Cardiac muscle cell (in vitro differentiated cells and primary cell): ENCODE results near the gene TET1. TPM values are rescaled to one million over a fixed set of nuclear protein-coding genes. Genes with fewer than 3 reads are reported as not detected.
"Not testable (repeated sequence)": the region's sequence is repeated elsewhere in the genome, so short reads cannot be mapped to it uniquely, and the experiment has no call there.

ENCODE experiments used
- DNase-seq, 2 donors: peaks; one replicate each; pipeline versions ENCODE4 v3.0.0 to v3.0.0-alpha.2; 2010 to 2017; ENCODE audit warnings: low read depth in 1 of 2, low spot score in 1 of 2
- H3K27ac ChIP-seq: fragments of 200-600 bp; sonication (generic); 2 replicates; pipeline ENCODE4 v1.5.1; 2016
- H3K27me3 ChIP-seq: fragments of 200-600 bp; sonication (generic); 2 replicates; pipeline ENCODE4 v1.6.0; 2016; ENCODE audit warnings: control low read depth
- H3K36me3 ChIP-seq: fragments of 200-600 bp; sonication (generic); 2 replicates; pipeline ENCODE4 v1.5.1; 2016; ENCODE audit warnings: control low read depth
- H3K4me1 ChIP-seq: fragments of 200-600 bp; sonication (generic); 2 replicates; pipeline ENCODE4 v1.8.1; 2017; ENCODE audit warnings: low read depth, mild to moderate bottlenecking, mixed run types
- H3K4me3 ChIP-seq: fragments of 200-600 bp; sonication (generic); 2 replicates; pipeline ENCODE4 v1.5.1; 2016; ENCODE audit warnings: mild to moderate bottlenecking
- H3K9me3 ChIP-seq: fragments of 200-600 bp; sonication (generic); 2 replicates; pipeline ENCODE4 v1.5.1; 2017; ENCODE audit warnings: low read depth, mild to moderate bottlenecking, control low read depth
- polyA plus RNA-seq: library from polyadenylated mRNA; unstranded; fragments of >200 nt; fragmentation: Nextera tagmentation; extraction: Ambion mirVana; gene quantifications from 2 replicates; pipeline ENCODE4 v1.2.1, GENCODE V29; 2016
- total RNA-seq: library from RNA; depleted of rRNA; stranded (reverse); fragments of >200 nt; gene quantifications from 2 replicates; pipeline ENCODE4 v1.2.3, GENCODE V29; 2016
- TF ChIP-seq, protein P1 (sequence below): IDR thresholded peaks from 2 replicates; pipeline ENCODE4 v1.5.1; 2012; ENCODE audit warnings: low read depth, mild to moderate bottlenecking, low read length

Gene TET1
- total RNA-seq (21.0 and 34.8 TPM in 2 replicates), polyA plus RNA-seq (10.9 and 14.4 TPM in 2 replicates)

DNA sequence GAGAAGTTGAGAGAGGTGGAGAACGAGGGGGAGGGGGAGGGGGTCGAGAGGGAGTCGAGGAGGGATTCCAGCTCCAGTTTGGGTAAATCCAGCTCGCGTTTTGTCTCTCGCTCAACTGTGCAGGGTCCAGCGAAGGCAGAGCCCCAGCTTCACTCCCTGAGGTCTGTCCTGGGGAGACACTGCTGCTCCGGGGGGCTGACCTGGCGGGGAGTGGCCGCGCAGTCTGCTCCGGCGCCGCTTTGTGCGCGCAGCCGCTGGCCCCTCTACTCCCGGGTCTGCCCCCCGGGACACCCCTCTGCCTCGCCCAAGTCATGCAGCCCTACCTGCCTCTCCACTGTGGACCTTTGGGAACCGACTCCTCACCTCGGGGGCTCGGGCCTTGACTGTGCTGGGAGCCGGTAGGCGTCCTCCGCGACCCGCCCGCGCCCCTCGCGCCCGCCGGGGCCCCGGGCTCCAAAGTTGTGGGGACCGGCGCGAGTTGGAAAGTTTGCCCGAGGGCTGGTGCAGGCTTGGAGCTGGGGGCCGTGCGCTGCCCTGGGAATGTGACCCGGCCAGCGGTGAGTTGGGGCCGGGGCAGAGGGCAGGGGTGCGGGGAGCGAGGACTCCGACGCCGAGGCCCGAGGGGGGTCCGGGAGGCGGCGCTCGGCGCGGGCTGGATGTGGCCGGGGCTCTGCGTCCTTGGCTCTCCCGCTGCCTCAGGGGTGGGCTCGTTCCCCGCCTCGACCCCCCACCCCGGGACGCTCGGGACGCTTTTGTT, at the start of gene TET1:
TSS of gene TET1 (plus strand) at position 152 of the 757 bp plus-strand sequence. CDS start 12,002 bp downstream, outside the sequence.
- peak; percentile 72 to 84 for DNase-seq
- TF ChIP-seq, protein P1, sequence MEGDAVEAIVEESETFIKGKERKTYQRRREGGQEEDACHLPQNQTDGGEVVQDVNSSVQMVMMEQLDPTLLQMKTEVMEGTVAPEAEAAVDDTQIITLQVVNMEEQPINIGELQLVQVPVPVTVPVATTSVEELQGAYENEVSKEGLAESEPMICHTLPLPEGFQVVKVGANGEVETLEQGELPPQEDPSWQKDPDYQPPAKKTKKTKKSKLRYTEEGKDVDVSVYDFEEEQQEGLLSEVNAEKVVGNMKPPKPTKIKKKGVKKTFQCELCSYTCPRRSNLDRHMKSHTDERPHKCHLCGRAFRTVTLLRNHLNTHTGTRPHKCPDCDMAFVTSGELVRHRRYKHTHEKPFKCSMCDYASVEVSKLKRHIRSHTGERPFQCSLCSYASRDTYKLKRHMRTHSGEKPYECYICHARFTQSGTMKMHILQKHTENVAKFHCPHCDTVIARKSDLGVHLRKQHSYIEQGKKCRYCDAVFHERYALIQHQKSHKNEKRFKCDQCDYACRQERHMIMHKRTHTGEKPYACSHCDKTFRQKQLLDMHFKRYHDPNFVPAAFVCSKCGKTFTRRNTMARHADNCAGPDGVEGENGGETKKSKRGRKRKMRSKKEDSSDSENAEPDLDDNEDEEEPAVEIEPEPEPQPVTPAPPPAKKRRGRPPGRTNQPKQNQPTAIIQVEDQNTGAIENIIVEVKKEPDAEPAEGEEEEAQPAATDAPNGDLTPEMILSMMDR: no peak
- H3K27me3 ChIP-seq: no peaks in the 10 kb centered on the region
- H3K4me1 ChIP-seq: peaks cover 6% of the 10 kb centered on the region
- peak within 1 kb of the TSS; percentile 81 for H3K27ac ChIP-seq
- peak within 1 kb of the TSS; percentile 94 for H3K4me3 ChIP-seq
- no peaks in the 10 kb centered on the region for H3K9me3 ChIP-seq
- H3K36me3 ChIP-seq: no peaks in the 10 kb centered on the region

- not testable (repeated sequence) for H3K4me1 ChIP-seq, H3K27me3 ChIP-seq, H3K9me3 ChIP-seq, H3K27ac ChIP-seq, DNase-seq, H3K4me3 ChIP-seq, H3K36me3 ChIP-seq
Observed at GRCh38 chr10:68516216-68516615, 43.9 kb upstream of the TET1 start.

GRCh38 chr10:68516766-68517165, 43.4 kb upstream of the TET1 start:
- DNase-seq: peak in 1 of 2 donors; percentile 70
- no peaks in the 10 kb centered on the region for H3K27me3 ChIP-seq
- no peak overlapping the region for H3K4me3 ChIP-seq
- no peaks in the 10 kb centered on the region for H3K4me1 ChIP-seq
- no peaks in the 10 kb centered on the region for H3K36me3 ChIP-seq
- no peak overlapping the region for H3K27ac ChIP-seq
- H3K9me3 ChIP-seq: no peaks in the 10 kb centered on the region
- TF ChIP-seq, protein P1: no peak

DNA sequence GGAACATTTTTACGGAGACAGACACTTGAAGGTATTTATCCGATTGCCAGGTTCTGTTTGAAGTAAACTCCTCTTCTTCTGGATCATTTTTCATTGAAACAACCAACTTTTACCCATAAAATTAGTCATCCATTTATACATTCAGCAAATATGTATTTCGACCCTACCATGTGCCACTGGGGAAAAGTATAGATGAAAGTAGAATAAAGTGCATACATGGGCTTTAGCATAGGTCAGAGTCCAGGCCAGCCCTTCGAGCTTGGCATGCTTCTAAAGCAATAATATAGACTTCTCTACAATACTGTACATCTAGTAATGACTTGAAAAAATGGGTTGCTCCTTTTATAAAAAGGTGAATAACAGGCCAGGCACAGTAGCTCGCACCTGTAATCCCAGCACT, 42.9 kb upstream of the TET1 start:
- Histone ChIP-seq H3K27ac (no peak overlapping the region), H3K4me1 (no peaks in the 10 kb centered on the region), H3K27me3 (no peaks in the 10 kb centered on the region), H3K4me3 (no peak overlapping the region), H3K9me3 (no peaks in the 10 kb centered on the region), H3K36me3 (no peaks in the 10 kb centered on the region)
- DNase-seq: no peak
- TF ChIP-seq, protein P1: no peak

DNA sequence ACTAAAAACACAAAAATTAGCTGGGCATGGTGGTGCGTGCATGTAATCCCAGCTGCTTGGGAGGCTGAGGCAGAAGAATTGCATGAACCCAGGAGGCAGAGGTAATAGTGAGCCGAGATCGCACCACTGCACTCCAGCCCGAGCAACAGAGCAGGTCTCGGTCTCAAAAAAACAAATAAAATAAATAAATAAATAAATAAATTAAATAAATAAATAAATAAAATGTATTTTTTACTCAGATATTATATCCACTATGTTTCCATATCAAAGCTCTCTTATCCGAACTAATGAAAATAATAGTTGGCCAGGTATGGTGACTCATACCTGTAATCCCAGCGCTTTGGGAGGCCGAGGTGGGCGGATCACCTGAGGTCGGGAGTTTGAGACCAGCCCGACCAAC, 41.5 kb upstream of the TET1 start:
- not testable (repeated sequence) for H3K4me3 ChIP-seq, H3K36me3 ChIP-seq, H3K9me3 ChIP-seq, H3K4me1 ChIP-seq, H3K27ac ChIP-seq, DNase-seq, H3K27me3 ChIP-seq

- not testable (repeated sequence) for H3K4me3 ChIP-seq, H3K27ac ChIP-seq, H3K36me3 ChIP-seq
Observed at GRCh38 chr10:68525490-68526038, 34.6 kb upstream of the TET1 start.

DNA sequence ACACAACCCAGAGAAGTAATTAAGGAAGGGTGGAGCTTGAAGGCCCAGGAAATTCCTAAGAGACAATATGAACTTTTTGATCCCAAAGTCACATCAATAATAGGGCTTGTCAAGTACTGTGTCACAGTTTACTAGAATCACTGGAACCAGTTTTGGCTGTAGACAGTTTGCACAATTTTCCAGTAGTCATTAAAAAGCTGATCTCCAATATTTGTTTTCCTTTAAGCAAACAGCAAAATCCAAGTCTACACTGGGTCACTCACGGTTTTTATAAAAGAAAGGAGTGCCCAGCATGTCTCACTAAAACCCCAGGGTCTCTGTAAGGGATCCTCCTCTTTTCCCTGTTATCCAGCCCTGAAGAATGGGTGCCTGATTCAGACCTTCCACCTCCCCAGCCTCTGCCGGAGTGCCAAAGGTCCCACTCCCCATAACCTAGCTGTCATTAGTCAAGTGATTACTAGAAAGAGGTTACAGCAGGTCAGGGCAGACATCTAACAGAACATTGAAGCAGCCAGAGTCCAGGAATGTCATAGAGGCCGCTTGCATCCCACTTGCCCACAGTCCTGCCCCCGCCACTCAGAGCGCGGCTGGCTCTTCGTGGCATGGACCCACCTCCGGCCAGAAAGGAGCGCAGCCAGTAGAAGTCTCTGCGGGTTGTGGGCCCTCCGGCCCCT, 33.4 kb upstream of the TET1 start:
- H3K27ac ChIP-seq: peak overlapping the region; percentile 96
- H3K36me3 ChIP-seq: no peaks in the 10 kb centered on the region
- TF ChIP-seq, protein P1: no peak
- H3K4me1 ChIP-seq: no peaks in the 10 kb centered on the region
- H3K9me3 ChIP-seq: no peaks in the 10 kb centered on the region
- DNase-seq: no peak
- H3K27me3 ChIP-seq: no peaks in the 10 kb centered on the region
- peak overlapping the region; percentile 95 for H3K4me3 ChIP-seq

More at GRCh38 chr10:68525490-68526038, 34.6 kb upstream of the TET1 start:
- not testable (repeated sequence) for DNase-seq, H3K27me3 ChIP-seq, H3K9me3 ChIP-seq, H3K4me1 ChIP-seq
